Ishikawa (cell line): ENCODE data around the gene BICC1.

ENCODE experiments used
- CEBPB ChIP-seq: IDR thresholded peaks from 2 replicates; pipeline ENCODE4 v1.6.1; 2012
- EP300 ChIP-seq: IDR thresholded peaks from 2 replicates; pipeline ENCODE4 v1.6.1; 2012; ENCODE audit warnings: borderline replicate concordance
- RAD21 ChIP-seq: IDR thresholded peaks from 2 replicates; pipeline ENCODE4 v1.6.1; 2012; ENCODE audit warnings: low read depth
- YY1 ChIP-seq: IDR thresholded peaks from 2 replicates; pipeline ENCODE4 v1.6.1; 2012; ENCODE audit warnings: low read depth
- TF ChIP-seq, protein P1 (sequence below): IDR thresholded peaks from 2 replicates; pipeline ENCODE4 v1.6.1; 2012
- TF ChIP-seq, protein P2 (sequence below): IDR thresholded peaks from 2 replicates; pipeline ENCODE4 v1.6.1; 2012; ENCODE audit warnings: low read depth, mild to moderate bottlenecking

DNA sequence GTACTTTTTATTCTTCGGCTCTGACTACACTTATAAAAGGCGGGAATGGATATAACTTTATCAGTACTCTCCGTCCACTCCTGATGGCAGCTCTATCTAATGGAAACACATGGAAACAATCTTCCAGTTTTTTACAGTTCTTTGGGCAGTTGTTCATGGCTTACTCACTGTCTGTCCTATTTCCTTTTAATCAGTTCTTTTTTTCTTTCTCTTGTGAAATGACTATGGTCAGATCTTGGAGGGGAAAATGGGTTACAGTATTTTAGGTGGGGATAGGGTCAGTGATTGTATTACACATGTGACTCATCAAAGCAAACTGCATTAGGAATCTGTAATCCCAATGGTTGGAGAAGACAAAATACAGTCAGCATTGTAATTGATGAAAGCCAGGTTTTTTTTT is 112.4 kb downstream of the BICC1 start:
- TF ChIP-seq YY1 (no peak), RAD21 (no peak), EP300 (no peak), CEBPB (no peak)
- TF ChIP-seq, protein P1, sequence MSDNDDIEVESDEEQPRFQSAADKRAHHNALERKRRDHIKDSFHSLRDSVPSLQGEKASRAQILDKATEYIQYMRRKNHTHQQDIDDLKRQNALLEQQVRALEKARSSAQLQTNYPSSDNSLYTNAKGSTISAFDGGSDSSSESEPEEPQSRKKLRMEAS = no peak
- TF ChIP-seq, protein P2, sequence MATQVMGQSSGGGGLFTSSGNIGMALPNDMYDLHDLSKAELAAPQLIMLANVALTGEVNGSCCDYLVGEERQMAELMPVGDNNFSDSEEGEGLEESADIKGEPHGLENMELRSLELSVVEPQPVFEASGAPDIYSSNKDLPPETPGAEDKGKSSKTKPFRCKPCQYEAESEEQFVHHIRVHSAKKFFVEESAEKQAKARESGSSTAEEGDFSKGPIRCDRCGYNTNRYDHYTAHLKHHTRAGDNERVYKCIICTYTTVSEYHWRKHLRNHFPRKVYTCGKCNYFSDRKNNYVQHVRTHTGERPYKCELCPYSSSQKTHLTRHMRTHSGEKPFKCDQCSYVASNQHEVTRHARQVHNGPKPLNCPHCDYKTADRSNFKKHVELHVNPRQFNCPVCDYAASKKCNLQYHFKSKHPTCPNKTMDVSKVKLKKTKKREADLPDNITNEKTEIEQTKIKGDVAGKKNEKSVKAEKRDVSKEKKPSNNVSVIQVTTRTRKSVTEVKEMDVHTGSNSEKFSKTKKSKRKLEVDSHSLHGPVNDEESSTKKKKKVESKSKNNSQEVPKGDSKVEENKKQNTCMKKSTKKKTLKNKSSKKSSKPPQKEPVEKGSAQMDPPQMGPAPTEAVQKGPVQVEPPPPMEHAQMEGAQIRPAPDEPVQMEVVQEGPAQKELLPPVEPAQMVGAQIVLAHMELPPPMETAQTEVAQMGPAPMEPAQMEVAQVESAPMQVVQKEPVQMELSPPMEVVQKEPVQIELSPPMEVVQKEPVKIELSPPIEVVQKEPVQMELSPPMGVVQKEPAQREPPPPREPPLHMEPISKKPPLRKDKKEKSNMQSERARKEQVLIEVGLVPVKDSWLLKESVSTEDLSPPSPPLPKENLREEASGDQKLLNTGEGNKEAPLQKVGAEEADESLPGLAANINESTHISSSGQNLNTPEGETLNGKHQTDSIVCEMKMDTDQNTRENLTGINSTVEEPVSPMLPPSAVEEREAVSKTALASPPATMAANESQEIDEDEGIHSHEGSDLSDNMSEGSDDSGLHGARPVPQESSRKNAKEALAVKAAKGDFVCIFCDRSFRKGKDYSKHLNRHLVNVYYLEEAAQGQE = no peak
